ENCODE data around the gene PDGFC.
"Not testable (repeated sequence)": the region's sequence is repeated elsewhere in the genome, so short reads cannot be mapped to it uniquely, and the experiment has no call there.

The PDGFC gene

GRCh38 chr4:156909010-156909409, 62.6 kb downstream of the PDGFC start:
- DNase-seq (ENCODE audit: low read depth, low spot score), result no peak

- DNase-seq (ENCODE audit: low read depth, low spot score), result no peak
Observed at GRCh38 chr4:156906325-156906724, 65.3 kb downstream of the PDGFC start.

GRCh38 chr4:156901871-156902270, 69.7 kb downstream of the PDGFC start:
- no peak for DNase-seq (ENCODE audit: low read depth, low spot score)

GRCh38 chr4:156898373-156899117, 73.1 kb downstream of the PDGFC start:
- no peak for DNase-seq (ENCODE audit: low read depth, low spot score)

- DNase-seq (ENCODE audit: low read depth, low spot score), result no peak
Observed at GRCh38 chr4:156896527-156896926, 75.1 kb downstream of the PDGFC start.

- no peak for DNase-seq (ENCODE audit: low read depth, low spot score)
Observed at GRCh38 chr4:156894234-156894633, 77.4 kb downstream of the PDGFC start.

GRCh38 chr4:156892805-156893204, 78.8 kb downstream of the PDGFC start:
- no peak for DNase-seq (ENCODE audit: low read depth, low spot score)

- DNase-seq (ENCODE audit: low read depth, low spot score), result no peak
Observed at GRCh38 chr4:156889616-156890594, 81.7 kb downstream of the PDGFC start.

GRCh38 chr4:156888762-156889161, 82.8 kb downstream of the PDGFC start:
- no peak for DNase-seq (ENCODE audit: low read depth, low spot score)

- no peak for DNase-seq (ENCODE audit: low read depth, low spot score)
Observed at GRCh38 chr4:156886481-156886880, 85.1 kb downstream of the PDGFC start.

- DNase-seq (ENCODE audit: low read depth, low spot score), result no peak
Observed at GRCh38 chr4:156885374-156885773, 86.2 kb downstream of the PDGFC start.

- no peak for DNase-seq (ENCODE audit: low read depth, low spot score)
Observed at GRCh38 chr4:156884183-156884582, 87.4 kb downstream of the PDGFC start.

GRCh38 chr4:156875704-156876103, 95.9 kb downstream of the PDGFC start:
- DNase-seq (ENCODE audit: low read depth, low spot score), result no peak

GRCh38 chr4:156875055-156875454, 96.5 kb downstream of the PDGFC start:
- no peak for DNase-seq (ENCODE audit: low read depth, low spot score)

- no peak for DNase-seq (ENCODE audit: low read depth, low spot score)
Observed at GRCh38 chr4:156873799-156874198, 97.8 kb downstream of the PDGFC start.

GRCh38 chr4:156870861-156871260, 100.7 kb downstream of the PDGFC start:
- DNase-seq (ENCODE audit: low read depth, low spot score), result no peak

- DNase-seq (ENCODE audit: low read depth, low spot score), result no peak
Observed at GRCh38 chr4:156870131-156870530, 101.5 kb downstream of the PDGFC start.

- not testable (repeated sequence) for DNase-seq (ENCODE audit: low read depth, low spot score)
Observed at GRCh38 chr4:156866088-156866487, 105.5 kb downstream of the PDGFC start.

- DNase-seq (ENCODE audit: low read depth, low spot score), result no peak
Observed at GRCh38 chr4:156865451-156865850, 106.1 kb downstream of the PDGFC start.

- no peak for DNase-seq (ENCODE audit: low read depth, low spot score)
Observed at GRCh38 chr4:156858071-156858470, 113.5 kb downstream of the PDGFC start.

GRCh38 chr4:156838761-156839160, 132.8 kb downstream of the PDGFC start:
- no peak for DNase-seq (ENCODE audit: low read depth, low spot score)

GRCh38 chr4:156837625-156838345, 133.8 kb downstream of the PDGFC start:
- DNase-seq (ENCODE audit: low read depth, low spot score), result no peak
